K562 (cell line): ENCODE data around the gene NOSIP. TPM values are rescaled to one million over a fixed set of nuclear protein-coding genes. Genes with fewer than 3 reads are reported as not detected.

Source experiments
- BCLAF1 ChIP-seq, 2 experiments: fragments of 450-650 bp in 1 of 2; IDR thresholded peaks; 2 replicates each; pipeline ENCODE4 v1.6.1; 2011 to 2017; ENCODE audit warnings: low read depth in 2 of 2, antibody characterized with exemption in 1 of 2, borderline replicate concordance in 1 of 2, low read length in 1 of 2, mild to moderate bottlenecking in 1 of 2, mixed read lengths in 1 of 2; ENCODE audit not compliant: control insufficient read depth in 1 of 2
- BRF2 ChIP-seq: IDR thresholded peaks from 3 replicates; pipeline ENCODE4 v1.6.1; 2011; ENCODE audit warnings: borderline replicate concordance, mild to moderate bottlenecking; ENCODE audit not compliant: insufficient read length, insufficient read depth
- CBX2 ChIP-seq: fragments of 200-600 bp; sonication (generic); IDR thresholded peaks from one replicate; pipeline ENCODE4 v1.6.1; 2012; ENCODE audit warnings: mild to moderate bottlenecking, low read length, inconsistent platforms; ENCODE audit not compliant: insufficient read depth, poor library complexity, severe bottlenecking
- CHD1 ChIP-seq: fragments of 200-600 bp; sonication (generic); IDR thresholded peaks from one replicate; pipeline ENCODE4 v1.6.1; 2012; ENCODE audit warnings: mild to moderate bottlenecking, moderate library complexity, low read length, inconsistent platforms
- DIDO1 ChIP-seq: fragments of 450-650 bp; IDR thresholded peaks from 2 replicates; pipeline ENCODE4 v1.6.1; 2016; ENCODE audit warnings: low read depth, missing biosample characterization, missing genetic modification characterization
- ERF ChIP-seq: fragments of 450-650 bp; formaldehyde crosslinking; IDR thresholded peaks from 2 replicates; pipeline ENCODE4 v1.4.0; 2020; ENCODE audit warnings: mild to moderate bottlenecking, mixed read lengths
- ESRRA ChIP-seq: fragments of 450-650 bp; IDR thresholded peaks from 2 replicates; pipeline ENCODE4 v1.6.1; 2014; ENCODE audit warnings: low read depth, mild to moderate bottlenecking, moderate library complexity, borderline replicate concordance
- GTF2A2 ChIP-seq: IDR thresholded peaks from 2 replicates; pipeline ENCODE4 v1.6.1; 2016; ENCODE audit warnings: mild to moderate bottlenecking, missing genetic modification characterization, missing compliant biosample characterization
- HDAC6 ChIP-seq: IDR thresholded peaks from 2 replicates; pipeline ENCODE4 v1.6.1; 2012; ENCODE audit warnings: low read depth, mild to moderate bottlenecking, control low read depth, inconsistent platforms, low read length, moderate library complexity
- KAT2B ChIP-seq: IDR thresholded peaks from one replicate; pipeline ENCODE4 v1.6.1; 2012; ENCODE audit warnings: low read depth, mild to moderate bottlenecking, control low read depth, inconsistent platforms, low read length, moderate library complexity
- MCM5 ChIP-seq: fragments of 450-650 bp; IDR thresholded peaks from 2 replicates; pipeline ENCODE4 v1.6.1; 2016; ENCODE audit warnings: low read depth
- NCOA4 ChIP-seq: fragments of 450-650 bp; IDR thresholded peaks from 2 replicates; pipeline ENCODE4 v1.6.1; 2018; ENCODE audit warnings: mild to moderate bottlenecking; ENCODE audit not compliant: partially characterized antibody
- NFIC ChIP-seq: fragments of 450-650 bp; IDR thresholded peaks from 2 replicates; pipeline ENCODE4 v1.6.1; 2017; ENCODE audit warnings: mild to moderate bottlenecking, inconsistent platforms
- TAL1 ChIP-seq: fragments of 450-650 bp; IDR thresholded peaks from 2 replicates; pipeline ENCODE4 v1.6.1; 2016; ENCODE audit warnings: mild to moderate bottlenecking
- TARDBP ChIP-seq: fragments of 450-650 bp; IDR thresholded peaks from 2 replicates; pipeline ENCODE4 v1.6.1; 2016
- TCF15 ChIP-seq: fragments of 250-450 bp; sonication (Bioruptor Pico); IDR thresholded peaks from 2 replicates; pipeline ENCODE4 v1.8.0; 2022; ENCODE audit warnings: moderate library complexity, mild to moderate bottlenecking, inconsistent platforms
- TEAD1 ChIP-seq, 2 experiments: fragments of 450-650 bp in 1 of 2; sonication (generic) in 1 of 2; formaldehyde crosslinking; IDR thresholded peaks; 2 replicates each; pipeline versions ENCODE4 v1.4.0 to v1.8.0; 2020 to 2022; ENCODE audit warnings: mild to moderate bottlenecking in 2 of 2, missing genetic modification reagents in 1 of 2
- TFAP4 ChIP-seq: sonication (generic); formaldehyde crosslinking; IDR thresholded peaks from 2 replicates; pipeline ENCODE4 v1.8.0; 2022; ENCODE audit warnings: missing genetic modification reagents, mild to moderate bottlenecking, moderate library complexity, borderline replicate concordance
- THRAP3 ChIP-seq: fragments of 450-650 bp; IDR thresholded peaks from 2 replicates; pipeline ENCODE4 v1.6.1; 2016; ENCODE audit warnings: mild to moderate bottlenecking, inconsistent platforms, borderline replicate concordance
- XRCC4 ChIP-seq: IDR thresholded peaks from one replicate; pipeline ENCODE4 v1.6.1; 2011; ENCODE audit not compliant: insufficient read depth, insufficient read length; ENCODE audit errors: extremely low read depth
- ZNF197 ChIP-seq: fragments of 200-800 bp; sonication (Bioruptor generic); IDR thresholded peaks from 2 replicates; pipeline ENCODE4 v1.6.1; 2016; ENCODE audit warnings: low read depth, missing genetic modification characterization, missing compliant biosample characterization
- ZNF431 ChIP-seq: sonication (generic); formaldehyde crosslinking; IDR thresholded peaks from 2 replicates; pipeline ENCODE4 v1.8.0; 2022; ENCODE audit warnings: mild to moderate bottlenecking, missing genetic modification reagents
- ZNF57 ChIP-seq: fragments of 450-650 bp; formaldehyde crosslinking; IDR thresholded peaks from 2 replicates; pipeline ENCODE4 v1.4.0; 2020; ENCODE audit warnings: mild to moderate bottlenecking, moderate library complexity
- polyA plus RNA-seq, 8 experiments: library from polyadenylated mRNA; depleted of rRNA in 4 of 8; stranded (reverse) in 5 of 8; unstranded in 3 of 8; fragments of >200 nt; fragmentation: Nextera tagmentation in 2 of 8; fragmentation: Illumina TruSeq in 1 of 8; extraction: Ambion mirVana in 2 of 8; extraction: Trizol in 1 of 8; gene quantifications; 2 replicates each; pipeline versions ENCODE4 v1.2.1 to v1.2.3, GENCODE V29; 2011 to 2014; ENCODE audit warnings: inconsistent platforms in 1 of 8, missing spikeins in 1 of 8
- total RNA-seq, 7 experiments: library from RNA; depleted of rRNA in 6 of 7; stranded (reverse); fragments of >200 nt in 6 of 7; fragmentation: Illumina TruSeq in 2 of 7; extraction: Trizol in 2 of 7; gene quantifications; 2 replicates each; pipeline versions ENCODE4 v1.2.1 to v1.2.3, GENCODE V29; 2011 to 2021; ENCODE audit warnings: low replicate concordance in 1 of 7

NOSIP gene
- total and polyA plus RNA-seq, 9 of the 15 experiments (the other 6 are each of a cell fraction or from before 2014, with no cell fraction given): 14.4 to 153 (median 79.9) TPM

GRCh38 chr19:49580264-49581006 is at the start of gene NOSIP (continued):
- TF ChIP-seq THRAP3: peak; percentile 98
- TF ChIP-seq GTF2A2 (tag): no peak
- TF ChIP-seq HDAC6: no peak
- TF ChIP-seq XRCC4: no peak
- 0 out of 2 replicates have a peak, but pooled peaks have one; percentile 21 for TF ChIP-seq TAL1
- TF ChIP-seq ESRRA: peak; percentile 76; the same call in 1 of the 2 replicates
- TF ChIP-seq TEAD1 (CRISPR knock-in tag; IDR thresholded peaks at IDR 0.05): peak in 1 of 2 experiments; percentile 69; a peak in 1 of 4 replicates
- TF ChIP-seq MCM5: no peak
- TF ChIP-seq KAT2B: no peak
- TF ChIP-seq DIDO1: peak; percentile 91
- TF ChIP-seq CHD1: no peak
- TF ChIP-seq ZNF431 (CRISPR knock-in tag): no peak
- TF ChIP-seq ZNF197 (CRISPR knock-in tag): 0 out of 2 replicates have a peak, but pooled peaks have one; percentile 50
- no peak for TF ChIP-seq BRF2
- TF ChIP-seq CBX2: no peak
- peak; percentile 72 for TF ChIP-seq NFIC
- no peak for TF ChIP-seq TCF15 (CRISPR knock-in tag)
- 0 out of 2 replicates have a peak, but pooled peaks have one; percentile 63 for TF ChIP-seq TARDBP
- no peak; the same call in 1 of the 2 replicates for TF ChIP-seq ZNF57 (CRISPR knock-in tag)
- TF ChIP-seq ERF: 0 out of 2 replicates have a peak, but pooled peaks have one; percentile 63
- peak; percentile 74 for TF ChIP-seq TFAP4 (CRISPR knock-in tag)
- TF ChIP-seq NCOA4: no peak
- peak in 1 of 2 experiments; percentile 98; a peak in 2 of 4 replicates for TF ChIP-seq BCLAF1 (IDR thresholded peaks at IDR 0.05; ENCODE audit: borderline replicate concordance in 1 of 2, control insufficient read depth in 1 of 2, low read depth in 2 of 2, low read length in 1 of 2)
